H7 (cell line): ENCODE data around the gene RPL22. TPM values are rescaled to one million over a fixed set of nuclear protein-coding genes. Genes with fewer than 3 reads are reported as not detected.

Experiments used
- total RNA-seq: library from RNA; depleted of rRNA; stranded (reverse); fragments of >200 nt; shearing (Covaris generic); gene quantifications from 2 replicates; pipeline ENCODE4 v1.2.3, GENCODE V29; 2014; rRNA removed

Gene RPL22
- total RNA-seq, 1 experiment from 2014 or later, result 237 TPM

Other genes with a start within 250 kb of the RPL22 start
- 22.1 and 22.2 TPM in 2 replicates for gene NPHP4, start 207.2 kb downstream of the RPL22 start, total RNA-seq
- 6.6 and 8.4 TPM in 2 replicates for gene KCNAB2, start 153.7 kb downstream of the RPL22 start, total RNA-seq
- 0.78 and 0.83 TPM in 2 replicates for gene CHD5, start 19.3 kb downstream of the RPL22 start, total RNA-seq
- 6.8 and 25.3 TPM in 2 replicates for gene RNF207, start 6.5 kb upstream of the RPL22 start, total RNA-seq
- gene ICMT, start 36.4 kb upstream of the RPL22 start, total RNA-seq, result 195 and 196 TPM in 2 replicates
- 28.2 and 38.8 TPM in 2 replicates for gene HES3, start 44.6 kb upstream of the RPL22 start, total RNA-seq
- 15.6 and 25.2 TPM in 2 replicates for gene GPR153, start 61.5 kb upstream of the RPL22 start, total RNA-seq
- gene ACOT7, start 194.2 kb upstream of the RPL22 start, total RNA-seq, result 68.9 and 76.3 TPM in 2 replicates
- gene HES2, start 220.3 kb upstream of the RPL22 start, total RNA-seq, result 0.04 and 0.62 TPM in 2 replicates
- gene ESPN, start 225.2 kb upstream of the RPL22 start, total RNA-seq, result 8.7 and 9.3 TPM in 2 replicates